Heart left ventricle (tissue), 16 donors: ENCODE data around the gene CES1. TPM values are rescaled to one million over a fixed set of nuclear protein-coding genes. Genes with fewer than 3 reads are reported as not detected.

Experiments used
- ATAC-seq, 4 donors: fragments of 200-7000 bp; cut with Tn5 transposase; one replicate each; pipeline ENCODE4 v1.9.1; 2020 to 2022; ENCODE audit warnings: moderate library complexity in 4 of 4, mild to moderate bottlenecking in 3 of 4, moderate number of reproducible peaks in 1 of 4
- DNase-seq, 5 donors: peaks; one replicate each; pipeline ENCODE4 v3.0.0-alpha.2; 2020
- H3K27ac ChIP-seq, 12 donors: fragments of 200-600 bp; sonication (generic) in 4 of 12; one replicate each; pipeline versions ENCODE4 v1.5.0 to v1.8.0; 2016 to 2022; ENCODE audit warnings: mild to moderate bottlenecking in 2 of 12
- H3K27me3 ChIP-seq, 9 donors: fragments of 200-600 bp; sonication (generic) in 2 of 9; one replicate each; pipeline versions ENCODE4 v1.5.1 to v1.8.0; 2016 to 2022; ENCODE audit warnings: mild to moderate bottlenecking in 3 of 9
- H3K36me3 ChIP-seq, 9 donors: fragments of 200-600 bp; sonication (generic) in 2 of 9; one replicate each; pipeline versions ENCODE4 v1.5.0 to v1.8.0; 2018 to 2022; ENCODE audit warnings: mild to moderate bottlenecking in 2 of 9
- H3K4me1 ChIP-seq, 12 donors: fragments of 200-600 bp; sonication (generic) in 4 of 12; one replicate each; pipeline versions ENCODE4 v1.5.0 to v1.8.0; 2016 to 2022; ENCODE audit warnings: mild to moderate bottlenecking in 3 of 12
- H3K4me3 ChIP-seq, 12 donors: fragments of 200-600 bp; sonication (generic) in 4 of 12; one replicate each; pipeline versions ENCODE4 v1.5.0 to v1.8.0; 2017 to 2022; ENCODE audit warnings: mild to moderate bottlenecking in 9 of 12, moderate library complexity in 4 of 12
- H3K9me3 ChIP-seq, 12 donors: fragments of 200-600 bp; sonication (generic) in 4 of 12; one replicate each; pipeline versions ENCODE4 v1.5.0 to v1.8.0; 2016 to 2022; ENCODE audit warnings: mild to moderate bottlenecking in 1 of 12
- CTCF ChIP-seq, 12 donors: fragments of 200-600 bp; sonication (generic) in 4 of 12; IDR thresholded peaks; one replicate each; pipeline versions ENCODE4 v1.5.0 to v1.8.0; 2018 to 2022; ENCODE audit warnings: antibody characterized with exemption in 12 of 12, mild to moderate bottlenecking in 5 of 12
- POLR2A ChIP-seq, 2 donors: fragments of 450-650 bp; IDR thresholded peaks; one replicate each; pipeline ENCODE4 v1.6.1; 2017; ENCODE audit warnings: antibody characterized with exemption in 2 of 2, mild to moderate bottlenecking in 2 of 2, moderate library complexity in 2 of 2
- WGBS, 4 donors: extraction: QIAGEN DNeasy Blood & Tissue Kit in 2 of 4; methylation state at CpG; one replicate each; pipeline versions ENCODE4 v1.1.5 to v1.1.7; 2013 to 2018; 5-methylcytosine and 5-hydroxymethylcytosine counted together
- intact Hi-C, 10 donors: fragments of 100-400 bp; cut with DNase I; formaldehyde crosslinking; loops; one replicate each; pipeline versions ENCODE4 v1.11.1 to v1.14.2; 2022
- polyA plus RNA-seq, 2 donors: library from polyadenylated mRNA; stranded (reverse); fragments of 200-250 nt; gene quantifications; one replicate each; pipeline ENCODE4 v1.2.3, GENCODE V29; 2013
- total RNA-seq, 9 donors: library from RNA; depleted of rRNA in 2 of 9; stranded (reverse); fragments of >200 nt in 2 of 9; fragmentation: NEBNext Ultra II Directional in 3 of 9; extraction: Animal tissue kit (Norgen Biotek cat#: 25700) in 3 of 9; gene quantifications; one replicate each; pipeline versions ENCODE4 v1.1.0 to v1.2.4, GENCODE V29; 2016 to 2023
- donor health status: ischemic (EF 13 %, LVEDD 7.1; RV severe dilation, severe dysfunction).
- donor health status: healthy with polysubstance abuse.
- donor health status: DM: no; HTN: yes; CAD: no.
- donor health status: DM: no; HTN: no; CAD: no.
- donor health status: ischemic (EF 25% LVEDD 6.9; RV normal size, moderate dysfunction).
- donor health status: ischemic (EF 25% LVEDD 5.7; RV mildly dilated, moderate dysfunction).
- donor health status: healthy.
- donor health status: DM: yes; HTN: yes; CAD: no.
- donor health status: ischemic (EF 35%, LVEDD 5.7; RV mildly dilated, moderate dysfunction).
- donor health status: nonischemic (EF 11% LVEDD 7.7; RV severe dilation, severe dysfunction).
- donor health status: DM: yes; HTN: yes; CAD: no.
- donor health status: PGD.
- donor health status: ischemic (EF 29% LVEDD 5.4; RV normal size, mild dysfunction).
- donor health status: nonischemic (EF 23%, LVEDD 6.1; RV moderate dilation, normal function).

The CES1 gene
- total and polyA plus RNA-seq, 11 donors = 4.0 to 31.3 (median 20.6) TPM

- 73 to 80% (median 79%) methylated on average over 13 of the region's 13 CpGs for WGBS, 4 donors
- Histone ChIP-seq H3K4me1 (no peaks in the 10 kb centered on the region), H3K27ac (no peak overlapping the region), H3K27me3 (peaks cover 0 to 56% (median 8%) of the 10 kb centered on the region in 9 donors), H3K4me3 (no peak overlapping the region), H3K9me3 (no peaks in the 10 kb centered on the region), H3K36me3 (no peaks in the 10 kb centered on the region)
- intact Hi-C loops = no loop called here
- no peak for TF ChIP-seq POLR2A (IDR thresholded peaks at IDR 0.05)
- TF ChIP-seq CTCF (IDR thresholded peaks at IDR 0.05) = no peak
- ATAC-seq = no peak
- no peak for DNase-seq
These were observed 16.6 kb upstream of the CES1 start for GRCh38 chr16:55849536-55849935.

- Histone ChIP-seq H3K27me3 (peaks cover 0 to 65% (median 9%) of the 10 kb centered on the region in 9 donors), H3K9me3 (no peaks in the 10 kb centered on the region), H3K4me1 (no peaks in the 10 kb centered on the region), H3K4me3 (no peak overlapping the region), H3K27ac (no peak overlapping the region), H3K36me3 (no peaks in the 10 kb centered on the region)
- DNase-seq (no peak), ATAC-seq (no peak)
- TF ChIP-seq CTCF (IDR thresholded peaks at IDR 0.05) (no peak), POLR2A (IDR thresholded peaks at IDR 0.05) (no peak)
- WGBS, 4 donors = 41 to 54% (median 51%) methylated on average over 11 of the region's 11 CpGs
- intact Hi-C loops = no loop called here
These were observed 13.9 kb upstream of the CES1 start for GRCh38 chr16:55846598-55847346.

GRCh38 chr16:55843105-55843395, 10.2 kb upstream of the CES1 start:
- no peak for TF ChIP-seq POLR2A (IDR thresholded peaks at IDR 0.05)
- TF ChIP-seq CTCF (IDR thresholded peaks at IDR 0.05) = peak in 1 of 12 donors; percentile 7
- intact Hi-C loops = loop anchor here in 9 of 10 donors (1.0 to 5.0 kb wide), 5 partner anchors 130 to 380 kb away; no protein-coding TSS in a partner anchor
- H3K4me1 ChIP-seq = peaks cover 0 to 5% (median 0%) of the 10 kb centered on the region in 12 donors
- no peak overlapping the region for H3K27ac ChIP-seq
- ATAC-seq (no peak), DNase-seq (no peak)
- no peaks in the 10 kb centered on the region for H3K36me3 ChIP-seq
- no peak overlapping the region for H3K4me3 ChIP-seq
- peaks cover 0 to 40% (median 4%) of the 10 kb centered on the region in 9 donors for H3K27me3 ChIP-seq
- H3K9me3 ChIP-seq = no peaks in the 10 kb centered on the region
- 43 to 48% (median 45%) methylated on average over 2 of the region's 2 CpGs for WGBS, 4 donors

GRCh38 chr16:55842369-55843104, 9.6 kb upstream of the CES1 start:
- TF ChIP-seq CTCF (IDR thresholded peaks at IDR 0.05) (peak; percentile 67 to 86 (median 78)), POLR2A (IDR thresholded peaks at IDR 0.05) (no peak)
- Histone ChIP-seq H3K9me3 (no peaks in the 10 kb centered on the region), H3K4me3 (no peak overlapping the region), H3K27ac (no peak overlapping the region), H3K4me1 (peaks cover 0 to 5% (median 0%) of the 10 kb centered on the region in 12 donors), H3K27me3 (peaks cover 0 to 35% (median 4%) of the 10 kb centered on the region in 9 donors), H3K36me3 (no peaks in the 10 kb centered on the region)
- no peak for DNase-seq
- WGBS, 4 donors = 37 to 45% (median 42%) methylated on average over 11 of the region's 11 CpGs
- ATAC-seq = peak in 3 of 4 donors; percentile 62 to 73 (median 67)
- intact Hi-C loops = loop anchor here (1.0 to 5.0 kb wide), 6 partner anchors 130 to 380 kb away; no protein-coding TSS in a partner anchor
